Suprapubic skin (tissue), 4 donors: ENCODE results near the gene CEP126. TPM values are rescaled to one million over a fixed set of nuclear protein-coding genes. Genes with fewer than 3 reads are reported as not detected.

ENCODE experiments used
- DNase-seq, 2 donors: peaks; one replicate each; pipeline ENCODE4 v3.0.0-alpha.2; 2019; ENCODE audit warnings: low spot score in 2 of 2
- H3K27ac ChIP-seq: fragments of 200-600 bp; sonication (generic); one replicate; pipeline ENCODE4 v1.5.1; 2019
- H3K27me3 ChIP-seq: fragments of 200-600 bp; sonication (generic); one replicate; pipeline ENCODE4 v1.5.1; 2019
- H3K36me3 ChIP-seq: fragments of 200-600 bp; sonication (generic); one replicate; pipeline ENCODE4 v1.5.1; 2019
- H3K4me1 ChIP-seq: fragments of 200-600 bp; sonication (generic); one replicate; pipeline ENCODE4 v1.5.1; 2019
- H3K4me3 ChIP-seq: fragments of 200-600 bp; sonication (generic); one replicate; pipeline ENCODE4 v1.5.1; 2019; ENCODE audit warnings: mild to moderate bottlenecking
- H3K9me3 ChIP-seq: fragments of 200-600 bp; sonication (generic); one replicate; pipeline ENCODE4 v1.5.1; 2019
- CTCF ChIP-seq, 2 donors: fragments of 200-600 bp in 1 of 2; fragments of 450-650 bp in 1 of 2; sonication (generic) in 1 of 2; IDR thresholded peaks; one replicate each; pipeline ENCODE4 v1.5.1; 2016 to 2019; ENCODE audit warnings: antibody characterized with exemption in 2 of 2, mild to moderate bottlenecking in 1 of 2, moderate library complexity in 1 of 2
- EP300 ChIP-seq: sonication (generic); formaldehyde crosslinking; IDR thresholded peaks from one replicate; pipeline ENCODE4 v1.6.1; 2017; ENCODE audit warnings: antibody characterized with exemption
- POLR2A ChIP-seq, 2 donors: fragments of 450-650 bp; IDR thresholded peaks; one replicate each; pipeline ENCODE4 v1.6.1; 2017; ENCODE audit warnings: antibody characterized with exemption in 2 of 2, mild to moderate bottlenecking in 2 of 2, moderate library complexity in 2 of 2
- POLR2AphosphoS5 ChIP-seq, 3 donors: sonication (generic); formaldehyde crosslinking; IDR thresholded peaks; one replicate each; pipeline ENCODE4 v1.6.1; 2017; ENCODE audit warnings: antibody characterized with exemption in 3 of 3
- WGBS: methylation state at CpG from one replicate; pipeline ENCODE4 v1.1.5; 2018; 5-methylcytosine and 5-hydroxymethylcytosine counted together
- total RNA-seq, 4 donors: library from RNA; depleted of rRNA; stranded (reverse); fragments of >200 nt; gene quantifications; one replicate each; pipeline ENCODE4 v1.1.0, GENCODE V29; 2016

CEP126 gene
- total RNA-seq, 4 donors from 2014 or later: 2.4 to 10.2 (median 4.6) TPM

- 89% methylated on average over 2 of the region's 2 CpGs for WGBS
Observed at GRCh38 chr11:101923554-101923953, 8.7 kb downstream of the CEP126 start.

GRCh38 chr11:101929294-101929915, 14.6 kb downstream of the CEP126 start:
- 95% methylated on average over 5 of the region's 5 CpGs for WGBS
- H3K4me3 ChIP-seq: no peak overlapping the region
- TF ChIP-seq CTCF (IDR thresholded peaks at IDR 0.05): no peak
- no peak for TF ChIP-seq EP300
- no peak for TF ChIP-seq POLR2AphosphoS5 (IDR thresholded peaks at IDR 0.05)
- TF ChIP-seq POLR2A (IDR thresholded peaks at IDR 0.05): no peak
- H3K36me3 ChIP-seq: peaks cover 5% of the 10 kb centered on the region
- H3K9me3 ChIP-seq: no peaks in the 10 kb centered on the region
- no peaks in the 10 kb centered on the region for H3K4me1 ChIP-seq
- H3K27ac ChIP-seq: no peak overlapping the region
- H3K27me3 ChIP-seq: no peaks in the 10 kb centered on the region
- no peak for DNase-seq

More at GRCh38 chr11:101923554-101923953, 8.7 kb downstream of the CEP126 start:
- H3K4me3 ChIP-seq: no peak overlapping the region
- no peaks in the 10 kb centered on the region for H3K27me3 ChIP-seq
- no peaks in the 10 kb centered on the region for H3K4me1 ChIP-seq
- no peaks in the 10 kb centered on the region for H3K36me3 ChIP-seq
- no peak for TF ChIP-seq POLR2A (IDR thresholded peaks at IDR 0.05)
- no peak for TF ChIP-seq POLR2AphosphoS5 (IDR thresholded peaks at IDR 0.05)
- no peak for TF ChIP-seq EP300
- TF ChIP-seq CTCF (IDR thresholded peaks at IDR 0.05): no peak
- H3K27ac ChIP-seq: no peak overlapping the region
- no peaks in the 10 kb centered on the region for H3K9me3 ChIP-seq
- DNase-seq: no peak

GRCh38 chr11:101931692-101932091, 16.9 kb downstream of the CEP126 start:
- peaks cover 5% of the 10 kb centered on the region for H3K36me3 ChIP-seq
- DNase-seq: no peak
- TF ChIP-seq POLR2AphosphoS5 (IDR thresholded peaks at IDR 0.05) (no peak), CTCF (IDR thresholded peaks at IDR 0.05) (no peak)
- H3K4me1 ChIP-seq: no peaks in the 10 kb centered on the region
- H3K9me3 ChIP-seq: no peaks in the 10 kb centered on the region
- WGBS: 92% methylated on average over 6 of the region's 6 CpGs
- no peak overlapping the region for H3K4me3 ChIP-seq
- no peak overlapping the region for H3K27ac ChIP-seq
- no peaks in the 10 kb centered on the region for H3K27me3 ChIP-seq

- TF ChIP-seq CTCF (IDR thresholded peaks at IDR 0.05) (no peak), EP300 (no peak), POLR2A (IDR thresholded peaks at IDR 0.05) (no peak), POLR2AphosphoS5 (IDR thresholded peaks at IDR 0.05) (no peak)
Observed at GRCh38 chr11:101940901-101941520, 26.2 kb downstream of the CEP126 start.

GRCh38 chr11:101944923-101945322, 30.1 kb downstream of the CEP126 start:
- DNase-seq: no peak
- no peaks in the 10 kb centered on the region for H3K4me1 ChIP-seq
- 91% methylated on average over 2 of the region's 2 CpGs for whole genome bisulfite sequencing
- H3K36me3 ChIP-seq: peaks cover 10% of the 10 kb centered on the region
- H3K27ac ChIP-seq: no peak overlapping the region
- H3K9me3 ChIP-seq: no peaks in the 10 kb centered on the region
- H3K4me3 ChIP-seq: no peak overlapping the region
- no peaks in the 10 kb centered on the region for H3K27me3 ChIP-seq
- TF ChIP-seq CTCF (IDR thresholded peaks at IDR 0.05): no peak
- no peak for TF ChIP-seq POLR2AphosphoS5 (IDR thresholded peaks at IDR 0.05)
- no peak for TF ChIP-seq EP300
- TF ChIP-seq POLR2A (IDR thresholded peaks at IDR 0.05): no peak

More at GRCh38 chr11:101940901-101941520, 26.2 kb downstream of the CEP126 start:
- WGBS: 76% methylated on average over 3 of the region's 3 CpGs
- H3K4me1 ChIP-seq: no peaks in the 10 kb centered on the region
- no peak overlapping the region for H3K4me3 ChIP-seq
- H3K27ac ChIP-seq: no peak overlapping the region
- DNase-seq: no peak
- H3K36me3 ChIP-seq: peaks cover 4% of the 10 kb centered on the region
- H3K27me3 ChIP-seq: no peaks in the 10 kb centered on the region
- no peaks in the 10 kb centered on the region for H3K9me3 ChIP-seq
